Progenitor cell of endocrine pancreas (in vitro differentiated cells): ENCODE data around the gene OARD1. TPM values are rescaled to one million over a fixed set of nuclear protein-coding genes. Genes with fewer than 3 reads are reported as not detected.

Experiments
- DNase-seq: peaks from one replicate; pipeline ENCODE4 v3.0.0; 2021; ENCODE audit warnings: low spot score; ENCODE audit not compliant: unreplicated experiment
- H3K27ac Mint-ChIP-seq: 2 replicates; pipeline ENCODE4 v1.8.0; 2021; ENCODE audit warnings: mild to moderate bottlenecking, moderate library complexity, mixed read lengths
- H3K27me3 Mint-ChIP-seq: 2 replicates; pipeline ENCODE4 v1.8.0; 2021; ENCODE audit warnings: mixed read lengths
- H3K36me3 Mint-ChIP-seq: 2 replicates; pipeline ENCODE4 v1.8.0; 2022; ENCODE audit warnings: mixed read lengths; ENCODE audit not compliant: insufficient read depth
- H3K4me1 Mint-ChIP-seq: 2 replicates; pipeline ENCODE4 v1.8.0; 2021; ENCODE audit warnings: low read depth, mixed read lengths
- H3K4me3 Mint-ChIP-seq: 2 replicates; pipeline ENCODE4 v1.8.0; 2021; ENCODE audit warnings: low read depth, mild to moderate bottlenecking, moderate library complexity, mixed read lengths
- H3K9me3 Mint-ChIP-seq: 2 replicates; pipeline ENCODE4 v1.8.0; 2021; ENCODE audit warnings: low read depth, mixed read lengths
- total RNA-seq: library from RNA; stranded (reverse); gene quantifications from 2 replicates; pipeline ENCODE4 v1.2.1, GENCODE V29; 2021
- TF ChIP-seq, protein P1 (sequence below): fragments of 200-600 bp; sonication (generic); IDR thresholded peaks from one replicate; pipeline ENCODE4 v1.5.0; 2021; ENCODE audit warnings: antibody characterized with exemption, mild to moderate bottlenecking; ENCODE audit not compliant: unreplicated experiment

Gene OARD1
- total RNA-seq, 1 donor from 2014 or later = 45.7 TPM

DNA sequence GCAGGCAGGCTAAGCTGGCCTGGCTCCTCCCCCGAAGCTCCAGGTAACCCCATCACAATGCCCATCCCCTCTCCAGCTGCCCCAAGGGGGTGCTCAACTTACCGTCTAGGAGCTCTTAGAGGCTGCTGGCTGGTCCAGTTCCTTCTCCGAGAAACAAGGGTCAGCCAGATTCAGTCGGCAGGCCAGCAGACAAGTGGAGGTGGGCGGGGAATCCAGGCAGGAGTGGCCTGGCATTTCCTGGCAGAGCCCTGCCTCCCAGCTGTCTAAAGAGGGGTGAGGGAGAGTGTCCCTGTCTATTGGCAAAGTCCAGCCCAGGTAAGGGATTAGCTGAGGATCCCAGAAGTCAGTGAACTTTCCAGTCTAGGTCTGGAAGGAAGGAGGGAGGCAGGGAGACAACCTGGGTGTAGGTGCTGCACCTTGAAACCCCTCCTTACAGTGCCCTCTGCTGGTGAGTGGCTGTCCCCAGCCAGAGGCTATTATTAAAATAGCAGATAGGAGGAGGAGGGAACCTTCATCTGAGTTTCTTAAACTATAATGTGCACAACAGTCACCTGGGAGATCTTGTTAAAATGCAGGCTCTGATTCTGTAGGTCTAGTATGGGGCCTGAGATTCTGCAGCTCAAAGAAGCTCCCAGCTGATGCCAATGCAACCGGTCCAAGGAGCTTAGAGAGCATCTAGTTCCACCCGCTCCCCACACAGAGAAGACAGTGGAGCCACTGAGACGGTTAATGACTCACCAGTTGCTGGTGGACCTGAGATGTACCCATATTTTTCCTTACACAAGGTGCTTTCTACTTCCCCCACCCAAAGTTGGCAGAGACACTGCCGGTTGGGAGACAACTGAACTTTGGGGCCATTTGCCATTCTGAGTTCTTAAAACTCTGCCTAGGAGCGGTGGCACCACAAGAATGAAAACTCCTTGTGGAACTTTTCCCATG, 32.8 kb downstream of the OARD1 start, which contains the start of gene UNC5CL:
TSS of gene UNC5CL (minus strand) at position 162 of the 939 bp plus-strand sequence. CDS start 4,147 bp downstream, outside the sequence.
- no peak for DNase-seq
- H3K27ac Mint-ChIP-seq = peak within 1 kb of the TSS; percentile 97
- no peak within 1 kb of the TSS for H3K4me3 Mint-ChIP-seq
- no peaks in the 10 kb centered on the region for H3K27me3 Mint-ChIP-seq
- no peaks in the 10 kb centered on the region for H3K9me3 Mint-ChIP-seq
- TF ChIP-seq, protein P1, sequence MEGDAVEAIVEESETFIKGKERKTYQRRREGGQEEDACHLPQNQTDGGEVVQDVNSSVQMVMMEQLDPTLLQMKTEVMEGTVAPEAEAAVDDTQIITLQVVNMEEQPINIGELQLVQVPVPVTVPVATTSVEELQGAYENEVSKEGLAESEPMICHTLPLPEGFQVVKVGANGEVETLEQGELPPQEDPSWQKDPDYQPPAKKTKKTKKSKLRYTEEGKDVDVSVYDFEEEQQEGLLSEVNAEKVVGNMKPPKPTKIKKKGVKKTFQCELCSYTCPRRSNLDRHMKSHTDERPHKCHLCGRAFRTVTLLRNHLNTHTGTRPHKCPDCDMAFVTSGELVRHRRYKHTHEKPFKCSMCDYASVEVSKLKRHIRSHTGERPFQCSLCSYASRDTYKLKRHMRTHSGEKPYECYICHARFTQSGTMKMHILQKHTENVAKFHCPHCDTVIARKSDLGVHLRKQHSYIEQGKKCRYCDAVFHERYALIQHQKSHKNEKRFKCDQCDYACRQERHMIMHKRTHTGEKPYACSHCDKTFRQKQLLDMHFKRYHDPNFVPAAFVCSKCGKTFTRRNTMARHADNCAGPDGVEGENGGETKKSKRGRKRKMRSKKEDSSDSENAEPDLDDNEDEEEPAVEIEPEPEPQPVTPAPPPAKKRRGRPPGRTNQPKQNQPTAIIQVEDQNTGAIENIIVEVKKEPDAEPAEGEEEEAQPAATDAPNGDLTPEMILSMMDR = peak; percentile 64
- peaks cover 32% of the 10 kb centered on the region for H3K4me1 Mint-ChIP-seq
- H3K36me3 Mint-ChIP-seq = no peaks in the 10 kb centered on the region

DNA sequence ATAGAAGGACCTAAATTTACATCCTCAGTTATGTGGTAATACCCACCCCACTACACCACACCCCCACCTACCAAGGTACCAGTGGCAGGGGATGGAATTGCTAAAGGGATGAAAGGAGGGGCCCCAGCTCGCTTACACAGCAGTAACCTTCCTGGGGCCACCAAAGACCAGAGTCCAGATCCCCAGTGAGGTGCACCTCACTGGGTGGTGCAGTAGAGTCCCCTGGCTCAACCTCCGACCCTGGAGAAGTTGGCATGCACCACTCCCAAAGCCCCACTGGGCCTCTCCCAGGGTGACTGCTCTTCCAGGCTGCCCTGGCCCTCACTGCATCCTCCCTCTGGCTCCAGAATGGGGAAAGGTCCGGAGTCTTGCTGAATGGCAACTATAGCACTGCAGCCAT, 34.0 kb downstream of the OARD1 start:
- Mint-ChIP-seq H3K4me3 (no peak overlapping the region), H3K27ac (no peak overlapping the region), H3K27me3 (no peaks in the 10 kb centered on the region), H3K4me1 (peaks cover 32% of the 10 kb centered on the region), H3K36me3 (no peaks in the 10 kb centered on the region), H3K9me3 (no peaks in the 10 kb centered on the region)
- DNase-seq = no peak
- TF ChIP-seq, protein P1 = no peak

DNA sequence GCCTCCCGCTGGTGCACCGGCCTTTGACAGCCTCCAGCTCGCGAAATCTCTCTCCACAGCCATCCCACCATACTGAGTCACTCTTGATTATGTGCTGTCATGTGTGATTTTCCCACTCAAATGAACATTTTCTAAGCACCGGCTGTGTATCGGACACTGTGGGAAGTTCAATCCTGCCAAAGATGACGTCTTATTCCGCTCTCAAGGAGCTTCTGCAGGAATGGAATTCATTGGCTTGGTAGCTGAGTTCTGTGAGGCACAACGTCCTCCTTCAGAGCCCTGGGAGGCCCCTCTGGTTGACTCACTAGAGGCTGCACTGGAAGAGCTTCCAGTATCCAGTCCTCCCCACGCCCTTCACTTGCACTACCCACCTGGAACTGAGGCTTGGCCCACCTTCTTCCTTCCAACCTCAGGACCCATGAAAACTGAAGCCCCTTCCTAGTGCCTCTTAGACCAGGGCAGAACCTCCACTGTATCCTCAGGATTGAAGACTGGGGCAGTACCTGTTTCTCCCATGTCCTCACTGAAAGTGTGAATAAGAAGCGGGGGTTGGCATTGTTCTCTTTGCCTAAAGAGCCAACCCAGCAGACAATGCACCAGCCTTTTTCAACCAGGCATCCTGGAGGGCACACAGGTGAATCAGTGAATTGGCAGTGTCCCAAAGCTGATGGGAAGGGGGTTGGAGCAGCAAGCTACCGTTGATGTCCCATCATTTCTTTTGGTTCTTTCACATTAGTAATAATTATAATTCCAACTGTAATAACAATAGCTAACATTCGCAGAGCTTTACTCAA, 34.9 kb downstream of the OARD1 start:
- Mint-ChIP-seq H3K9me3 (no peaks in the 10 kb centered on the region), H3K4me3 (no peak overlapping the region), H3K27me3 (no peaks in the 10 kb centered on the region), H3K36me3 (no peaks in the 10 kb centered on the region), H3K27ac (no peak overlapping the region), H3K4me1 (peaks cover 31% of the 10 kb centered on the region)
- no peak for DNase-seq
- TF ChIP-seq, protein P1 = no peak

- Mint-ChIP-seq H3K9me3 (no peaks in the 10 kb centered on the region), H3K4me3 (no peak overlapping the region), H3K36me3 (no peaks in the 10 kb centered on the region), H3K27ac (no peak overlapping the region), H3K27me3 (no peaks in the 10 kb centered on the region), H3K4me1 (peaks cover 29% of the 10 kb centered on the region)
- no peak for DNase-seq
- TF ChIP-seq, protein P1 = no peak
Measured at GRCh38 chr6:41036601-41037000, 35.6 kb downstream of the OARD1 start.

DNA sequence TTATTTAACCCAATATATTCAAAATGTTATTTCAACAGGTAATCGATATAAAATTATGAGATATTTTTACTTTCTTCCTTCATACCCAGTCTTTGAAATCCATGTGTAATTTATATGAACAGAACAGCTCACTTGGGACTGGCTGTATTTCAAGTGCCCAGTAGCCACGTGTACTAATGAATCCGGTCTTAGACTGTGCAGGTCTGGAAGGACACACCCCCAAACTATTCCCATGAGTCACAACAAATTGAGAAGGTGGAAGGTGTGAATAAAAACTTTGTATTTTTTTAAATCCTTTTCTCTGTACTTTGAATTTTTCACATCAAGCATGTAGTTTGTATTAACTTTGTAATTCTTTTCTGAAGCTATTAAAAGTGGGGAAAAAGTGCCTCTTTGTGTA, 36.0 kb downstream of the OARD1 start:
- H3K4me1 Mint-ChIP-seq = peaks cover 29% of the 10 kb centered on the region
- H3K9me3 Mint-ChIP-seq = no peaks in the 10 kb centered on the region
- no peak for DNase-seq
- no peaks in the 10 kb centered on the region for H3K36me3 Mint-ChIP-seq
- H3K27me3 Mint-ChIP-seq = no peaks in the 10 kb centered on the region
- H3K27ac Mint-ChIP-seq = no peak overlapping the region
- TF ChIP-seq, protein P1 = no peak
- no peak overlapping the region for H3K4me3 Mint-ChIP-seq
